Measurements from ENCODE around the gene MADD.
A peak's percentile ranks its signal among the peaks of the same experiment; 100 is the strongest.

Gene MADD

DNA sequence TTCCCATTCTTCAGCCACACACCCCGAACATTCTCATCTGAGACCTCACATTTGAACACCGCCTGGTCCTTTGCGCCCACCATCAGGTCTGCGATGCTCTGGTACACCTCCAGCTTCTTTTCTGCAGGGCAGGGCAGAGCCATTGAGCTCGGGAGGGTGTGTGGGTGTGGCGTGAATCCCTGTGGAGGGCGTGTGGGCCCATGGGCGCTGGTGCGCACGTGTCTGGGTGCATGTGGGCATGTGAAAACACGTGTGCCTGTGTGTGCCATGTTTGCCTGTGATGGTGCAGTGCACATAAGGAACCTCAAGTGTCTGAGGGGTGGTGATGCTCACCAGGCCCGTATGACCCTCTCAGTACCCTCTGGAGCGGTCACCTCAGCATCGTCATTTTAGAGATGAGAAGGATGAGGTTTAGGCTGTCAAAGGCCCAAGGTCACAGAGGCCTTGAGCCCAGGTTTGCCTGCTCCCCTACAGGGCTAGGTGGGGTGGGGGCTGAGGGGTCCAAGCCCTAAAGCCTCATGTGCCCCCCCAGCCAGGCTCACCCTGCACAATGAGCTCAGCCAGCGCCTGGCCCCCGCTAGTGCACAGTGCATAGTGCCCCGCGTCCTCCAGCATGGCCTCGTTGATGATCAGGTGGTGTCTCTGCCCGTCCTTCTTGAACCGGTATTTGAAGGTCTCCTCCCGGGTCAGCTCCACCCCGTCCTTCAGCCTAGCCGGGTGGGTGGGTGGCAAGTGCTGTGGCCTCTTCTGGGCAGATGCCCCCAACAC lies 72.3 kb downstream of the MADD start:
- DNase-seq, result no peak

DNA sequence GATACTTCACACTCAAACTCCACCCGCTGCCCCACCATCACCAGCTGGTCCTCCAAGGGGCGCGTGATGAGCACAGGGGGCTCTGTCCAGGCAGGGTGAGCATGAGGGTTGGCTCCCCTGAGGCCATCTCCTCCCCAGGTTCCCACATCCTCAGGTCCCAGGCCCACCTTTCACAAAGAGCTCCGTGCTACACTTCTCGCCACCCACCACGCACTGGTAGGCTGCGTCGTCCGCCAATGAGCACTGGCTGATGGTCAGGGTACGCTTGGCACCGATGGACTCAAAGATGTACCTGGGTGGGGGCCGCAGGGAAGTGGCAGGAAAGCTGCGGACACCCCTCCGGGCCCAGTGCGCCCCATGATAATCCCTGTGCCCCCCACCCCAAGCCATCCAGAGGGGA lies 72.9 kb downstream of the MADD start:
- no peak for DNase-seq

DNA sequence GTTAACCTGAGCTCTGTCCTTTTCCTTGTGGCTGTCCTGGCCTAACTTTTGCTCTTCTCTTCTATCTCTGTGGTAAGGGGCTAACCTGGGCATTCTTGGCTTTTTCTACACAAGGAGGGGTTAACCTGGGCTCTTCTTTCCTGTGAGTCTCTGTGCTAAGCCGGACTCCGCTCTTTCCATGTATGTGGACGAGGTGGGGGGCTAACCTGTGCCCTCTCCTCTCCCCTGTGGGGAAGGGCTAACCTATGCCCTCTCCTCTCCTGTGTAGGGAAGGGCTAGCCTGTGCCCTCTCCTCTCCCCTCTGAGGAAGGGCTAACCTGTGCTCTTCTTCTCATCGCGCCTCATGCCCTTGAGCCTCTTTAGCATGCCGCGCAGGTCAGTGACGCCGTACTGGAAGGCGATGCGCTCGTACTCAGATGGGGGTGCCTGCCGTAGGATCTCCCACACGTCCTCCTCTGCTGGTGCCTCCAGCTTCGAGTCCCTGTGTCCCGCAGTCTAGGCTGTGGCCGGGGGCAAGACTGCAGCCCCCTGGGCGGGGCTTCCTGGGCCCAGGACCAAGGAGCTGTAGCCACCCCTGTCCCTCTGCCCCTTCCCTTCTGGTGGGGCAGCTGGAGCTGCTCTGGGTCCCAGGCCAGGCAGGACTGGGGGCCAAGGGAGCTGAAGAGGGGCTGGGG lies 76.1 kb downstream of the MADD start:
- no peak for DNase-seq

- no peak for DNase-seq
Observed at GRCh38 chr11:47347137-47347536, 77.2 kb downstream of the MADD start.

- no peak for DNase-seq
Observed at GRCh38 chr11:47348131-47348802, 78.3 kb downstream of the MADD start.

GRCh38 chr11:47348859-47349258 lies 78.9 kb downstream of the MADD start:
- DNase-seq, result no peak

- no peak for DNase-seq
Observed at GRCh38 chr11:47349521-47350095, 79.7 kb downstream of the MADD start.

DNA sequence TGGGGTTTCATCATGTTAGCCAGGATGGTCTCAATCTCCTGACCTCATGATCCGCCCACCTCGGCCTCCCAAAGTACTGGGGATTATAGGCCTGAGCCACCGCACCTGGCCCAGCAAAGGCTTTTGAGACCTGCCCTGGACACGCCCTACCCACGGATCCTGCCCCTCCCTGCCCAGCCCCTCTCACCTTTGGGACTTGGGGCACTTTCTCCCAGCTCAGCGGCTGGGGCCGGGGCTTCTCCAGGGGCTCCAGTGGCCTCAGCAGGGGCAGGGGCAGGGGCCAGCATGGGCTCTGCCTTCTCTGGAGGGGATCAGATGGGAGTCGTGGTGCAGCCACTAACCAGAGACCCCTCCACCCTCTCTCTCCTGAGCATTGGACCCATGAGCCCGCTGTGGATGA lies 80.4 kb downstream of the MADD start:
- no peak for DNase-seq

DNA sequence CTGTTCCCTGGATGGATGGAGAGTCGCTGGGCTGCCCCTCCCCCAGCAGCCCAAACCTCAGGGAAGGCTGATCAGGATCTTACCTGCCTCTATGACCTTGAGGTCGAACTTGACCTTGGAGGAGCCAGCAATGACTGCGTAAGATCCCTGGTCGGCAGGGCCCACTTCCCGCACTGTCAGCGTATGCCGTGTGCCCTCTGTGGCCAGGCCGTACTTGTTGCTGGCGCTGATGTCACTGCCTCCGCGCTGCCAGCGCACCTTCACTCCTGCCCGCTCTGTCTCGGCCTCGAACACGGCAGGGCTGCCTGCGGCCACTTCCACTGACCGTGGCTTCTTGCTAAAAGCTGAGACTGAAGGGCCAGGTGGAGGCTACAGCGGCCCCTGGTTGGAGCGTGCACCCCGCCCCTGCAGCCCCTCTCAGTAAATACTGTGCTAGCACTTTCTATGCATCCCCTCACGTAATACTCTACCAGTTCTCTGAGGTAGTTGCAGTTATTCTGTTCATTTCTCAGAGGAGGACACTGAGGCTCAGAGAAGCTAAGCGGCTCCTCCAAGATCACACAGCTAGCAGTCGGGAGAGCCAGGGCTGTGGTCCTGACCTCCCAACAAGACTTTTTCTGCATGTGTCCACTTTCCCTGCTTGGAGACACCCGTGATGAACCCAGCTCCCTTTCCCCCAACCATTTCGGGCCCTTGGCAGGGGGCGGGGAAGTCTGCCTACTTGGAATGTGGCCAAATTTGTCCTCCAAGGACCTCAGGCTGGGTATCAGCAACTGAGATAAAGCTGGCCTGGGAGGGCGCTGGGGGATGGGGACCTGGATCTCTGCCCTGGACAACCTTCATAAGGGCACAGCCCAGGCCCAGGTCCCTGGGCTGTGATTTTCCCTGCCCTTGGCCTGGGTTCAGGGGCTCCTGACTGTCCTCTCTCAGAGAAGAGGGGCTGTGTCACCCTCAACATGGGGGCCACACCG lies 81.5 kb downstream of the MADD start:
- DNase-seq, result no peak

DNA sequence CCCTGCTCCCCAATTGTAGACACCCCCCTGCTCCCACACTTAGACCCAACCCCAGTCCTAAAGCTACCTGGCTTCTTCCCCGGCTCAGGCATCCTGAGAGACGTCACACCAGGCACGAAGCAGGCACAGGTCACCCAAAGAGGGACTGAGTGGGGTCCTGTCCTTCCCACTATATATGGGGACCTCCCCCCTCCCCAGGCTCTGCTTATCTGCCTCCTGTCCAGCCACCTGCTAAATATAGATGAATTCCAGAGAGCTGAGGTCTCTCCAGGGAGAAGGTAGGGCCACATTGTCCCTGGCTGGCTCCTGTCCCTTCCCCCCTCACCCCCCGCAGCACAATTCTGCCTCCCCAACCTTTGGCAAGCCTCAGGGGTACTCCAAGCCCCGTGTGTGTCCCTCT lies 82.6 kb downstream of the MADD start, which contains the start of gene MYBPC3:
Gene MYBPC3, minus strand, starts transcription at position 147 of the 400 bp plus-strand sequence. Its CDS starts 55 bp downstream, at position 92.
- DNase-seq, result no peak

- DNase-seq, result no peak
Observed at GRCh38 chr11:47353978-47354774, 84.2 kb downstream of the MADD start.

DNA sequence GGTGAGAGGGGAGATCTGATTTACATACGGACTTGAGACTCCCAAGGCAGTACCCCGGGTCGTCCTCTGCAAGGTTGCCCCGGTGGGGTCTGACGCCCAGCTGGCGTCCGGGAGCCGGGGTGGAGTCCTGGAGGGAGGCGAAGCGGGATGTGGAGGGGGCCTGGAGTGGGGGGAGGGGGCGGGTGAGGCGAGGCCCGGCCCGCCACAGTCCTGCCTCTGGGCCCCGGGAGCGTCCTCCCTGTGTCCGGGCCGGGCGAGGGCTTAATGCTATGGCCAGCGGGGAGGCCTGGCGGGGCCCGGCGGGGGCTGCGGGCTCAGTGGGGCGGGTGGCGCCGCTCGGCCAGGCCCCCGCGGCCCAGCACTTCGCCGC lies 85.0 kb downstream of the MADD start:
- DNase-seq, result no peak

GRCh38 chr11:47355283-47356128 lies 85.6 kb downstream of the MADD start:
- peak; percentile 89 for DNase-seq

DNA sequence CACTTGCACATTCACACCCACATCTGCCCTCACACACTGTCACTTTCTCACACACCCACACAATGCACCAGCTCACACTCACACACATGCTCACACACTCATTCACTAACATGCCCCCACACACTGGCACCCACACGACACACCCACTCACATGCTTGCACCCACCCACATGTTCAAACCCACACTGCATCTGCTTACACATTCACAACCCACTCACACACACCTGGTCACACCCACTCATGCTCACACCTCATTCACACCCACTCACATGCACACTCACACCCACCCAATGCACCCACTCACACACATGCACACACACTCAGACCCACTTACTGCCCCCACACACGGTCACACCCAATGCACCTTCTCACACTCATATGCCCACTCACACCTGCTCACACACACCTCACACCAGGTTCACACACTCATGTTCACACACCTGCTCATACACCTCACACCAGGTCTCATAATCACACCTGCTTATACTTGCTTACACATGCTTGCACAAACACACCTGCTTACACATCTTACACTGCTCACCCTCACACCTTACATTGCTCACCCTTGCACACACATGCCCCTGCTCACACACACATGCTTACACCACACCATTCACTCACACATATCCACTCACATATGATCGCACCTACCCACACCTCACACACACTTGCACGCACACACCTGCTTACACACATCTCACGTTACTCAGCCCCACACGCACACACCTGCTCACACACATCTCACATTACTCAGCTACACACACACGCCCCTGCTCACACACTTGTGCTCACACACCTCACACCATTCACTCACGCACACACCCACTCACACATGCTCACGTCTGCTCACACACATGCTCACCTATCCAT lies 86.4 kb downstream of the MADD start:
- no peak for DNase-seq

DNA sequence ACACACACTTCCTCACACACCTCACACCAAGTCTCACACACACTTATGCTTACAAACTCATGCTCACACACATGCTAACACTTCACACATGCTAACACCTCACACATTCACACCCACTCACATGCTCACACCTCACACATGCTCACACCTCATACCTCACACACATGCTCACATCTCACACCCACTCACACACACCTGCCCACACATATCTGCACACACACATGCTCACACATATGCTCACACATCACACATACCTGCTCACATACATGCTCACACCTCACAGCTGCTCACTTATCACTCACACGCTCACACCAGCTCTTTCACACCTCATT lies 87.0 kb downstream of the MADD start:
- DNase-seq, result no peak

- DNase-seq, result no peak
Observed at GRCh38 chr11:47357985-47358730, 88.2 kb downstream of the MADD start.

DNA sequence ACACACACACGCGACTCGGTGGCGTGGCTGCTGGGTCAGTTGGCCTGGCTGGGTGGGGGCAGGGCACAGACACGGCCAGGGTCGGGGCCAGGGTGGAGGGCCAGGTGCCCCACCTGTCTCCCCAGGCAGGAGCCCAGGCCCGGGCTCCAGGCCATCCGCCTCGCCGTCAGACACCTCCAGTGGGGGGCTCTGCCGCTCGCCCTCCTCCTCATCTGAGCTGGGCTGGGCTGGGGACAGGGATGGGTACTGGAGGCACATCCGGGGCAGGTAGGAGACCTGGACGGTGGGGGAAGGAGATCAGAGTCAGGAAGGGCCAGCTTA lies 88.8 kb downstream of the MADD start:
- no peak for DNase-seq

GRCh38 chr11:47359162-47359561 lies 89.2 kb downstream of the MADD start:
- no peak for DNase-seq

DNA sequence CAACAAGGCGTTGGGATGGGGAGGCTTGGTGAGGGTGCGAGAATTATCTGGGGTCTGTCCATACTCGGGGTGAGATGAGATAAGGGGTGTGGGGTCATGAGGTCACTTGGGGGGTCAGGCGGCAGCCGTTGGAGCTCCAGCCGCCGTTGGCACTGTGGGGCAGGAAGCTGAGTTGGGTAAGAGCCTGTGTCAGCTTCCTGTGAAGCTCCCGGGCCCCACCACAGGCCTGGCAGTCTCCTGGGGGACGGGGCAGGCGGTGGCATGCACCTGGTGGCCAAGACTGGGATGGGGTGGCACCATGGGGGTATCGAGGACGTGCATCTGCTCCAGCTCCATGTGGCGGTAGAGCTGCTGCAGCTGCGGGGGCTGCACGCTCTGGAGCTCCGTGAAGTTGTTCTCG lies 89.7 kb downstream of the MADD start:
- DNase-seq, result no peak
